Measurements from ENCODE around the gene KCNJ10. TPM values are rescaled to one million over a fixed set of nuclear protein-coding genes. Genes with fewer than 3 reads are reported as not detected.

KCNJ10 gene
- total and polyA plus RNA-seq, 2 of the 13 experiments (the other 11 are each of a cell fraction or from before 2014, with no cell fraction given): 4.4 to 10.3 TPM

DNA sequence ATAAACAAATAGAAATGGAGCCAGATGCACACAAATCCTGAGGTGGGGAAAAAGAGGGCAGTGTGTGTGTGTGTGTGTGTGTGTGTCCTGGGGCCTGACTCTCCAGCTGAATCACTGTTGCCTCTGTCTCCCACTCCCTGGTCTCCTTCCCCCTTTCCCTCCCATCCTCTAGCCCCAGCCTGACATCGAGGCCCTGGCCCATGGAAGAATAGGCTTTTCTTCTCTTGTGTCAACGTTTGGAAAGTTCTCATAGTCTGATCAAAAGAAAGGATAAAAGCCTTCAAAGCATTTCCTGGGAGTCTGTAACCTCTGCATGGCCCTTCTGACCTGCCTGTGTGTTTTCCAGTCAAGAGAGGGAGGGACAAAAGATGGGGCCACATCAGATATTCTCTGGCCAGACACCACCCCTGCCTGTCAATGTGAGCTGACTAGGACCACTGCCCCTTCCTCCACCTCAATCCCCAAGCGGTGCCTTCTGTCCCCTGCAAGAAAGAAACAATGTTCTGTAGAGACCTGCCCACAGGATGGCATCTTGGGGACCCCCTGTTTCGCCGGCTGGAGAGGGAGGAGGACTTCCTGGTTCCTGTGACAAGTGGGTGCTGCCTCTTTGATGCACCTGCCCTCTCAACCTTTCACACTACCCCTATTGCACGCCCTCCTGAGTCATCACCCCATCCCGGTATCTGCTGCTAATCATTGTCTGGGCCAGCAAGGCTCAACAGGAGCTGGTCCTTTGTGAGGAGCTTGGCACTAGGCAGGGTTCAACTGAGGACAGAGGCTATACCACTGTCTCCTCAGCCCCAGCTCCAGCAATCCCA, 16.2 kb downstream of the KCNJ10 start (continued):
- TF ChIP-seq, protein P1, sequence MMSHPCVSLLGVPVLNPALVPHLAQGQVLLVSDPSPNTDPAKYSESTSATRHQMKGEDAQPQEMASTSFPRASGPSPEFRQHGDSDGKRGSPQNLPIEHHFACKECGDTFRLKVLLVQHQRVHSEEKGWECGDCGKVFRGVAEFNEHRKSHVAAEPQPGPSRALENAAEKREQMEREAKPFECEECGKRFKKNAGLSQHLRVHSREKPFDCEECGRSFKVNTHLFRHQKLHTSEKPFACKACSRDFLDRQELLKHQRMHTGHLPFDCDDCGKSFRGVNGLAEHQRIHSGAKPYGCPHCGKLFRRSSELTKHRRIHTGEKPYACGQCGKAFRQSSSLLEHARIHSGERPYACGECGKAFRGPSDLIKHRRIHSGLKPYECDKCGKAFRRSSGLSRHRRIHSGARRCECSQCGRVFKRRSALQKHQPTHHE (CRISPR knock-in tag; IDR thresholded peaks at IDR 0.05; ENCODE audit: borderline replicate concordance): no peak
- TF ChIP-seq MYNN (CRISPR knock-in tag; IDR thresholded peaks at IDR 0.05; ENCODE audit: low read depth) (no peak), ISX (CRISPR knock-in tag; conservative IDR thresholded peaks at IDR 0.05) (no peak), JUNB (CRISPR knock-in tag; IDR thresholded peaks at IDR 0.05; ENCODE audit: borderline replicate concordance) (peak; percentile 76; the same call in 1 of the 2 replicates), ZNF263 (CRISPR knock-in tag; IDR thresholded peaks at IDR 0.05) (no peak), ZNF761 (CRISPR knock-in tag; conservative IDR thresholded peaks at IDR 0.05) (no peak), ZNF678 (CRISPR knock-in tag; IDR thresholded peaks at IDR 0.05) (no peak), HMG20B (CRISPR knock-in tag; conservative IDR thresholded peaks at IDR 0.05) (peak; percentile 79), MATR3 (CRISPR knock-in tag; IDR thresholded peaks at IDR 0.05) (no peak), HNF4A (CRISPR knock-in tag; IDR thresholded peaks at IDR 0.05) (peak; percentile 61), TBX2 (CRISPR knock-in tag; IDR thresholded peaks at IDR 0.05; ENCODE audit: borderline replicate concordance) (peak; percentile 94), HNRNPH1 (optimal IDR thresholded peaks at IDR 0.05; ENCODE audit: low read depth, low read length) (no peak), SP140L (CRISPR knock-in tag; IDR thresholded peaks at IDR 0.05; ENCODE audit: borderline replicate concordance) (no peak)
- TF ChIP-seq, protein P2, sequence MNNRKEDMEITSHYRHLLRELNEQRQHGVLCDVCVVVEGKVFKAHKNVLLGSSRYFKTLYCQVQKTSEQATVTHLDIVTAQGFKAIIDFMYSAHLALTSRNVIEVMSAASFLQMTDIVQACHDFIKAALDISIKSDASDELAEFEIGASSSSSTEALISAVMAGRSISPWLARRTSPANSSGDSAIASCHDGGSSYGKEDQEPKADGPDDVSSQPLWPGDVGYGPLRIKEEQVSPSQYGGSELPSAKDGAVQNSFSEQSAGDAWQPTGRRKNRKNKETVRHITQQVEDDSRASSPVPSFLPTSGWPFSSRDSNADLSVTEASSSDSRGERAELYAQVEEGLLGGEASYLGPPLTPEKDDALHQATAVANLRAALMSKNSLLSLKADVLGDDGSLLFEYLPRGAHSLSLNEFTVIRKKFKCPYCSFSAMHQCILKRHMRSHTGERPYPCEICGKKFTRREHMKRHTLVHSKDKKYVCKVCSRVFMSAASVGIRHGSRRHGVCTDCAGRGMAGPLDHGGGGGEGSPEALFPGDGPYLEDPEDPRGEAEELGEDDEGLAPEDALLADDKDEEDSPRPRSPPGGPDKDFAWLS (CRISPR knock-in tag; IDR thresholded peaks at IDR 0.05; ENCODE audit: borderline replicate concordance): no peak
- TF ChIP-seq, protein P3, sequence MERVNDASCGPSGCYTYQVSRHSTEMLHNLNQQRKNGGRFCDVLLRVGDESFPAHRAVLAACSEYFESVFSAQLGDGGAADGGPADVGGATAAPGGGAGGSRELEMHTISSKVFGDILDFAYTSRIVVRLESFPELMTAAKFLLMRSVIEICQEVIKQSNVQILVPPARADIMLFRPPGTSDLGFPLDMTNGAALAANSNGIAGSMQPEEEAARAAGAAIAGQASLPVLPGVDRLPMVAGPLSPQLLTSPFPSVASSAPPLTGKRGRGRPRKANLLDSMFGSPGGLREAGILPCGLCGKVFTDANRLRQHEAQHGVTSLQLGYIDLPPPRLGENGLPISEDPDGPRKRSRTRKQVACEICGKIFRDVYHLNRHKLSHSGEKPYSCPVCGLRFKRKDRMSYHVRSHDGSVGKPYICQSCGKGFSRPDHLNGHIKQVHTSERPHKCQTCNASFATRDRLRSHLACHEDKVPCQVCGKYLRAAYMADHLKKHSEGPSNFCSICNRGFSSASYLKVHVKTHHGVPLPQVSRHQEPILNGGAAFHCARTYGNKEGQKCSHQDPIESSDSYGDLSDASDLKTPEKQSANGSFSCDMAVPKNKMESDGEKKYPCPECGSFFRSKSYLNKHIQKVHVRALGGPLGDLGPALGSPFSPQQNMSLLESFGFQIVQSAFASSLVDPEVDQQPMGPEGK (CRISPR knock-in tag; IDR thresholded peaks at IDR 0.05): peak; percentile 89
- TF ChIP-seq, protein P4, sequence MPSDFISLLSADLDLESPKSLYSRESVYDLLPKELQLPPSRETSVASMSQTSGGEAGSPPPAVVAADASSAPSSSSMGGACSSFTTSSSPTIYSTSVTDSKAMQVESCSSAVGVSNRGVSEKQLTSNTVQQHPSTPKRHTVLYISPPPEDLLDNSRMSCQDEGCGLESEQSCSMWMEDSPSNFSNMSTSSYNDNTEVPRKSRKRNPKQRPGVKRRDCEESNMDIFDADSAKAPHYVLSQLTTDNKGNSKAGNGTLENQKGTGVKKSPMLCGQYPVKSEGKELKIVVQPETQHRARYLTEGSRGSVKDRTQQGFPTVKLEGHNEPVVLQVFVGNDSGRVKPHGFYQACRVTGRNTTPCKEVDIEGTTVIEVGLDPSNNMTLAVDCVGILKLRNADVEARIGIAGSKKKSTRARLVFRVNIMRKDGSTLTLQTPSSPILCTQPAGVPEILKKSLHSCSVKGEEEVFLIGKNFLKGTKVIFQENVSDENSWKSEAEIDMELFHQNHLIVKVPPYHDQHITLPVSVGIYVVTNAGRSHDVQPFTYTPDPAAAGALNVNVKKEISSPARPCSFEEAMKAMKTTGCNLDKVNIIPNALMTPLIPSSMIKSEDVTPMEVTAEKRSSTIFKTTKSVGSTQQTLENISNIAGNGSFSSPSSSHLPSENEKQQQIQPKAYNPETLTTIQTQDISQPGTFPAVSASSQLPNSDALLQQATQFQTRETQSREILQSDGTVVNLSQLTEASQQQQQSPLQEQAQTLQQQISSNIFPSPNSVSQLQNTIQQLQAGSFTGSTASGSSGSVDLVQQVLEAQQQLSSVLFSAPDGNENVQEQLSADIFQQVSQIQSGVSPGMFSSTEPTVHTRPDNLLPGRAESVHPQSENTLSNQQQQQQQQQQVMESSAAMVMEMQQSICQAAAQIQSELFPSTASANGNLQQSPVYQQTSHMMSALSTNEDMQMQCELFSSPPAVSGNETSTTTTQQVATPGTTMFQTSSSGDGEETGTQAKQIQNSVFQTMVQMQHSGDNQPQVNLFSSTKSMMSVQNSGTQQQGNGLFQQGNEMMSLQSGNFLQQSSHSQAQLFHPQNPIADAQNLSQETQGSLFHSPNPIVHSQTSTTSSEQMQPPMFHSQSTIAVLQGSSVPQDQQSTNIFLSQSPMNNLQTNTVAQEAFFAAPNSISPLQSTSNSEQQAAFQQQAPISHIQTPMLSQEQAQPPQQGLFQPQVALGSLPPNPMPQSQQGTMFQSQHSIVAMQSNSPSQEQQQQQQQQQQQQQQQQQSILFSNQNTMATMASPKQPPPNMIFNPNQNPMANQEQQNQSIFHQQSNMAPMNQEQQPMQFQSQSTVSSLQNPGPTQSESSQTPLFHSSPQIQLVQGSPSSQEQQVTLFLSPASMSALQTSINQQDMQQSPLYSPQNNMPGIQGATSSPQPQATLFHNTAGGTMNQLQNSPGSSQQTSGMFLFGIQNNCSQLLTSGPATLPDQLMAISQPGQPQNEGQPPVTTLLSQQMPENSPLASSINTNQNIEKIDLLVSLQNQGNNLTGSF (CRISPR knock-in tag; IDR thresholded peaks at IDR 0.05): no peak
- TF ChIP-seq, protein P5, sequence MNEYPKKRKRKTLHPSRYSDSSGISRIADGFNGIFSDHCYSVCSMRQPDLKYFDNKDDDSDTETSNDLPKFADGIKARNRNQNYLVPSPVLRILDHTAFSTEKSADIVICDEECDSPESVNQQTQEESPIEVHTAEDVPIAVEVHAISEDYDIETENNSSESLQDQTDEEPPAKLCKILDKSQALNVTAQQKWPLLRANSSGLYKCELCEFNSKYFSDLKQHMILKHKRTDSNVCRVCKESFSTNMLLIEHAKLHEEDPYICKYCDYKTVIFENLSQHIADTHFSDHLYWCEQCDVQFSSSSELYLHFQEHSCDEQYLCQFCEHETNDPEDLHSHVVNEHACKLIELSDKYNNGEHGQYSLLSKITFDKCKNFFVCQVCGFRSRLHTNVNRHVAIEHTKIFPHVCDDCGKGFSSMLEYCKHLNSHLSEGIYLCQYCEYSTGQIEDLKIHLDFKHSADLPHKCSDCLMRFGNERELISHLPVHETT (CRISPR knock-in tag; conservative IDR thresholded peaks at IDR 0.05): 0 out of 2 replicates have a peak, but pooled peaks have one; percentile 50

Measured in HepG2 (cell line).